GM12874 (cell line): Measurements from ENCODE around the gene SYCN.

Experiments used
- TF ChIP-seq, protein P1 (sequence below): IDR thresholded peaks from 2 replicates; pipeline ENCODE4 v1.5.1; 2011; ENCODE audit warnings: low read depth, mild to moderate bottlenecking, control low read depth, low read length, moderate library complexity; ENCODE audit not compliant: insufficient read depth

SYCN gene

DNA sequence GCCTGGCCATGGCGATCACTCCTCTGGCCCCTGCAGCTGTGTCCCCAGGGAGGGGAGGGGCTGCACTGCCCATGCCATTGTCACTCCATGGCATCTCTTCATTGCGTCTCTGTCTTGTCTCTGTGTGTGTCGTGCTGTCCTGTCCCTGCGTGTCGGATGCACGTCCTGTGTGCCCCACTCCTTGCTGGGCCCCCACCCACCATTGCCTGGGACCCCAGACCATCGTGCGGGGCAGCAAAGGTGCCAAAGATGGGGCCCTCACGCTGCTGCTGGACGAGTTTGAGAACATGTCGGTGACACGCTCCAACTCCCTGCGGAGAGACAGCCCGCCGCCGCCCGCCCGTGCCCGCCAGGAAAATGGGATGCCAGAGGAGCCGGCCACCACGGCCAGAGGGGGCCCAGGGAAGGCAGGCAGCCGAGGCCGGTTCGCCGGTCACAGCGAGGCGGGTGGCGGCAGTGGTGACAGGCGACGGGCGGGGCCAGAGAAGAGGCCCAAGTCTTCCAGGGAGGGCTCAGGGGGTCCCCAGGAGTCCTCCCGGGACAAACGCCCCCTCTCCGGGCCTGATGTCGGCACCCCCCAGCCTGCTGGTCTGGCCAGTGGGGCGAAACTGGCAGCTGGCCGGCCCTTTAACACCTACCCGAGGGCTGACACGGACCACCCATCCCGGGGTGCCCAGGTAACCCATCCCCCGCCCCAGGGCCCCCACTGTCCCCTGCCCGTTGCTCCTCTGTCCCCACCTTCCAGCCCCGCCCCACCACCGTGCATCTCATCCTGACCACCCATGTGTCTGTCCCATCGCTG is 31.2 kb downstream of the SYCN start:
- TF ChIP-seq, protein P1, sequence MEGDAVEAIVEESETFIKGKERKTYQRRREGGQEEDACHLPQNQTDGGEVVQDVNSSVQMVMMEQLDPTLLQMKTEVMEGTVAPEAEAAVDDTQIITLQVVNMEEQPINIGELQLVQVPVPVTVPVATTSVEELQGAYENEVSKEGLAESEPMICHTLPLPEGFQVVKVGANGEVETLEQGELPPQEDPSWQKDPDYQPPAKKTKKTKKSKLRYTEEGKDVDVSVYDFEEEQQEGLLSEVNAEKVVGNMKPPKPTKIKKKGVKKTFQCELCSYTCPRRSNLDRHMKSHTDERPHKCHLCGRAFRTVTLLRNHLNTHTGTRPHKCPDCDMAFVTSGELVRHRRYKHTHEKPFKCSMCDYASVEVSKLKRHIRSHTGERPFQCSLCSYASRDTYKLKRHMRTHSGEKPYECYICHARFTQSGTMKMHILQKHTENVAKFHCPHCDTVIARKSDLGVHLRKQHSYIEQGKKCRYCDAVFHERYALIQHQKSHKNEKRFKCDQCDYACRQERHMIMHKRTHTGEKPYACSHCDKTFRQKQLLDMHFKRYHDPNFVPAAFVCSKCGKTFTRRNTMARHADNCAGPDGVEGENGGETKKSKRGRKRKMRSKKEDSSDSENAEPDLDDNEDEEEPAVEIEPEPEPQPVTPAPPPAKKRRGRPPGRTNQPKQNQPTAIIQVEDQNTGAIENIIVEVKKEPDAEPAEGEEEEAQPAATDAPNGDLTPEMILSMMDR = no peak

DNA sequence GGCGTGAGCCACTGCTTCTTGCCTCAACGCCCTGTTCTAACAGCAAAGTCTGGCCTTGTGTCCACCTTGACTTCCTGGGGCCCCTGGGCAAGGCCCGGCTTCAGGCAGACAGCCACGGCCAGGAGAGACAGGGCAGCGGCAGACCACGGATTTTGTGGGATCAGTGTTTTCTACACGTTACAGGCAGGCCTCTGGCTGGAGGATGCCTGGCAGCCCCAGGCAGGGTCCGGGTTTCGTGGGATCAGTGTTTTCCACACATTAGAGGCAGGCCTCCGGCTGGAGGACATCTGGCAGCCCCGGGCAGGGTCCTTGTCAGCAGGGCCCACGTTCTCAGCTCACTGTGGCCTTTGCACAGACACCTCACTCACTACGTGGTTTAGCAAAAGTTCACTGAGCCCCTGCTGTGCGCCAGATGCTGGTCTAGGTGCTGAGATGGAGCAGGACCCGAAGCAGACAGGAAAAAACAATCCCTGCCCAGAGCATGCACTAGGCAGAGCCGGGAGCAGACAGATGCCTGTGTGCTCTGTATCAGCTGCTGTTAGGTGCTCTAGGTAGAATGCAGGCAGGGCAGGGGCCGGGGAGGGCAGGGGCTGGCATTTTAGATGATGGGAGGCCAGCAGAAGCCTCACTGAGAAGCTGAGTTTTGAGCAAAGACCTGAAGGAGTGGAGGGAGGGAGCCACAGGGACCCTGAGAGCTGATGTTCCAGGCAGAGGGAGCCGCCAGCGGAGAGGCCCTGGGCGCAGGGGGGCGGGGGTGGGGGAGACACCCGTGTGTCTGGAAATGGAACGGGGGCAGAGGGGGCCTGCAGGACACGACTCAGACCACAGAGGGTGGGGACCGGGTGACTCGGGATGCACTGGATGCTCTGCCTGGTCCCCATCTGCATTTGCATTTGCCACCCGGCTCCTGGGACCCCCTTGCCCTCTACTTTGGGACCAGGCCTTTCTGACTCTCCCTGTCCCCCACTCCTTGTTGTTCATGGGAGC is 32.3 kb downstream of the SYCN start:
- TF ChIP-seq, protein P1 = no peak

DNA sequence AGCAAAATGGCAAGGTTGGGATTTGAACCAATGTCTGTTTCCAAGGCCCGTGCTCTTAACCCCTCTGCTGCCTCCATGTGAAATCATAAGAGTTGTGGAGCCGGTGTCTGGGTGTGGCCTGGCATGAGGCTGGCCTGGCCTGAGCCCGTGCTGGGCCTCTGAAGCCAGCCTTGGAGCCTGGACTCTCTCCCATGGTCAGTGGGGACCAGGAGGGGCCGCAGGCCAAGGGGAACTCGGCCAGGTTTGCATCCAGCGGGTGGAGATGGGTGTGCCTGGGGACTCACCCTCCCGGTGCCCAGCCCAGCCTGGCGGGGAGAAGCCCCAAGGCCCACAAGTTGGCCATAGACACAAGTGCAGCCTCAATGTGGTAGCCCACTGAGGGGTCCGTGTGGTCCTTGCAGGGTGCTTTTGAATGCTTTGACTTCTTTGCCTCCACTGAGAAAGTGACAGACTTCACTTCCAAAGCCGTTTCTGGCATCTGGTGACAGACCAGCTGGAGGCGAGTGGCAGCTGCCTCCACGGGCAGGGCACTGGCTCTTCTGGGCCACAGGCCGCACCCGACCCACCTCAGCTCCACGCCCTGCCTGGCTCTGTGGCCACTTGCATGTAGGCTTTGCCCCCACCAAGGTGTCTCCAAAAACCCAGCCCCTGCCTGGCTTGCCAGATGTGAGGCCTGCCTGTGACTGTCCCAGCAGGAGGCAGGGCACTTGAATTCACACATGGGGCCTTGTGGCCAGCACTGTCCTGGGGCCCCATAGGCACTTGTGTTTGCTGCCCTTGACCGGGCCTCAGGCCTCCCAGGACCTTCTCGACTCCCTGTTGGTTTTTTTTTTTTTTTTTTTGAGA is 33.5 kb downstream of the SYCN start:
- TF ChIP-seq, protein P1 = no peak

DNA sequence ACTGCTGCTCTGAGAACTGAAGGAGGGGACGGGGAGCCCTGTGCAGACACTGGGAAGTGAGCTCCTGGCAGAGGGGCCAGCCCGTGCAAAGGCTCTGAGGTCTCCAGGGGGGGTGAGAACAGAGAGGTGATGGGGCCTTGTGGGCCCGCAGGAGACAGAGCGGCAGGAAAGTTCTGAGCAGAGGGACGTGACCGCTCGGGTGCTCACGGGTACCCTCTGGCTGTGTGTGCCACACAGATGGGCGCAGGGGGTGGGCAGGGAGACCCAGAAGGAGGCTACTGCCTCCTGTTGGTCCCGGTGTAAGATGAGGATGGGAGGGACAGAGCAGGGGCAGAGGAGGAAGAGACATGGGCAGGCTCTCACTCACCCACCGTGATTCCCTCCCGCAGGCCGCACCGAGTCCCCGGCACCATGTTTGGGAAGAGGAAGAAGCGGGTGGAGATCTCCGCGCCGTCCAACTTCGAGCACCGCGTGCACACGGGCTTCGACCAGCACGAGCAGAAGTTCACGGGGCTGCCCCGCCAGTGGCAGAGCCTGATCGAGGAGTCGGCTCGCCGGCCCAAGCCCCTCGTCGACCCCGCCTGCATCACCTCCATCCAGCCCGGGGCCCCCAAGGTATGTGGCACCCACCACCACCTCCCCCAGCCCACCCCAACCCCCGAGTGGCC is 34.8 kb downstream of the SYCN start:
- TF ChIP-seq, protein P1 = no peak

DNA sequence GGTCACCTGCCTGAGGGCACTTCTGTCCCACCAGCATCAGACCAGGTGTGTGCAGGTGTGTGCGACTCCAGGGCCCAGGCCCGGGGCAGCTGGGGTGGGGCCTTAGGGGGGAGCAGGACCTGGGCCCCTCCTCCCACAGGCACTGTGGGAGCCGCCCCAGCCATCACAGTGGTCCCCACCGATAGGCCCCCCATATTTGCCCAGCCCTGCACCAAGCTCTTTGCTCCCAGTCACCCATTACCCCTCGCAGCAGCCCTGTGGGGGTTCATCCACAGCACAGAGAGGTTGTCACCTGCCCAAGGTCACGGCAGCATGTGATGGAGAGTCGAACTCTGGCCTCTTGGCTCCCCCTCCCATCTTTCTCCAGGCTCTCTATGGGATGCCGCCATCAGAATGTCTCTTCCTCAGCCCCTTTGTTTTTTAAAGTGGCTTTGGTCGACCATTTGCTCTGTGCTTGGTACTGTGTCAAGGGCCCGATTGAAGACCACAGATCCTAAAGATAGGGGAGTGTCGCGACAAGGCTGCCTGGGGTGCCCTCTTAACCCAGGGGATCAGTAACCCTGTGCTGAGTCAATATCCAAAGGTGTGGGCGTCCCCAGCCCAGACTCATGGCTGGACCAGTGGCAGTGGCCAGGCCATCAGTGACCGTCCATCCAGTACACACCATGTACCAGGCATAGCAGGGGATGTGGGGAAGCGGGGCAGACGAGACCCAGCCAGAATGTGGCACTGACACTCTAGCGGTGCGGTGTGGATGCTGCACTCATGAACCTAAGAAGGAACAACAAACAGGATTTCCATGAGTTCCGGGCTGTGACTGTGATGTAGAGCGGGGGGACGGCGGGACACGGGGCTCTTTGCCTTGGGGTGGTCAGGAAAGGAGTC is 35.6 kb downstream of the SYCN start:
- TF ChIP-seq, protein P1 = no peak
